HEK293 (cell line): Measurements from ENCODE around the gene C2CD4A.

Source experiments
- GFI1B ChIP-seq: fragments of 450-650 bp; formaldehyde crosslinking; IDR thresholded peaks from 2 replicates; pipeline ENCODE4 v1.5.1; 2016; ENCODE audit warnings: missing biosample characterization, missing genetic modification characterization
- HOXA7 ChIP-seq: sonication (generic); formaldehyde crosslinking; IDR thresholded peaks from 2 replicates; pipeline ENCODE4 v1.8.1; 2022; ENCODE audit warnings: missing genetic modification reagents, borderline replicate concordance
- INSM2 ChIP-seq: fragments of 450-650 bp; formaldehyde crosslinking; IDR thresholded peaks from 2 replicates; pipeline ENCODE4 v1.5.1; 2016; ENCODE audit warnings: missing biosample characterization, missing genetic modification characterization
- SALL2 ChIP-seq: fragments of 450-650 bp; formaldehyde crosslinking; IDR thresholded peaks from 2 replicates; pipeline ENCODE4 v1.5.0; 2017; ENCODE audit warnings: missing biosample characterization, mild to moderate bottlenecking, missing genetic modification characterization, borderline replicate concordance
- SETDB1 ChIP-seq: IDR thresholded peaks from one replicate; pipeline ENCODE4 v1.6.1; 2017; ENCODE audit warnings: mild to moderate bottlenecking, low read length, moderate library complexity, mixed read lengths; ENCODE audit not compliant: insufficient read length
- YY1 ChIP-seq: fragments of 450-650 bp; formaldehyde crosslinking; IDR thresholded peaks from 2 replicates; pipeline ENCODE4 v1.5.1; 2018; ENCODE audit warnings: missing biosample characterization, missing genetic modification characterization
- ZBTB26 ChIP-seq: fragments of 450-650 bp; formaldehyde crosslinking; optimal IDR thresholded peaks from 2 replicates; pipeline ENCODE3; 2016; ENCODE audit warnings: missing biosample characterization, mild to moderate bottlenecking, missing genetic modification characterization
- ZBTB44 ChIP-seq: fragments of 450-650 bp; IDR thresholded peaks from 2 replicates; pipeline ENCODE4 v1.5.1; 2018; ENCODE audit warnings: missing biosample characterization, mild to moderate bottlenecking, missing genetic modification characterization
- ZBTB48 ChIP-seq: fragments of 450-650 bp; formaldehyde crosslinking; IDR thresholded peaks from 2 replicates; pipeline ENCODE4 v1.5.1; 2016; ENCODE audit warnings: missing biosample characterization, missing genetic modification characterization
- ZBTB8A ChIP-seq: fragments of 450-650 bp; formaldehyde crosslinking; IDR thresholded peaks from 2 replicates; pipeline ENCODE4 v1.5.1; 2016; ENCODE audit warnings: missing biosample characterization, missing genetic modification characterization
- ZNF112 ChIP-seq: fragments of 450-650 bp; formaldehyde crosslinking; IDR thresholded peaks from 2 replicates; pipeline ENCODE4 v1.5.0; 2017; ENCODE audit warnings: missing biosample characterization, missing genetic modification characterization
- ZNF121 ChIP-seq: fragments of 450-650 bp; formaldehyde crosslinking; IDR thresholded peaks from 2 replicates; pipeline ENCODE4 v1.5.1; 2016; ENCODE audit warnings: missing biosample characterization, missing genetic modification characterization
- ZNF155 ChIP-seq: fragments of 450-650 bp; formaldehyde crosslinking; IDR thresholded peaks from 2 replicates; pipeline ENCODE4 v1.5.1; 2016; ENCODE audit warnings: missing biosample characterization, missing genetic modification characterization
- ZNF169 ChIP-seq: fragments of 450-650 bp; formaldehyde crosslinking; IDR thresholded peaks from 2 replicates; pipeline ENCODE4 v1.5.1; 2016; ENCODE audit warnings: missing biosample characterization, missing genetic modification characterization
- ZNF211 ChIP-seq: fragments of 450-650 bp; formaldehyde crosslinking; IDR thresholded peaks from 2 replicates; pipeline ENCODE4 v1.5.1; 2016; ENCODE audit warnings: low read depth, missing biosample characterization, missing genetic modification characterization
- ZNF221 ChIP-seq: fragments of 450-650 bp; formaldehyde crosslinking; IDR thresholded peaks from 2 replicates; pipeline ENCODE4 v1.5.1; 2017; ENCODE audit warnings: missing biosample characterization, missing genetic modification characterization, borderline replicate concordance
- ZNF239 ChIP-seq: fragments of 450-650 bp; formaldehyde crosslinking; IDR thresholded peaks from 2 replicates; pipeline ENCODE4 v1.5.1; 2016; ENCODE audit warnings: missing biosample characterization, missing genetic modification characterization
- ZNF26 ChIP-seq: fragments of 450-650 bp; formaldehyde crosslinking; IDR thresholded peaks from 2 replicates; pipeline ENCODE4 v1.5.1; 2016; ENCODE audit warnings: missing biosample characterization, missing genetic modification characterization
- ZNF266 ChIP-seq: fragments of 450-650 bp; formaldehyde crosslinking; IDR thresholded peaks from 2 replicates; pipeline ENCODE4 v1.5.1; 2016; ENCODE audit warnings: missing biosample characterization, missing genetic modification characterization, low read depth
- ZNF292 ChIP-seq: fragments of 450-650 bp; formaldehyde crosslinking; IDR thresholded peaks from 2 replicates; pipeline ENCODE4 v1.5.1; 2016; ENCODE audit warnings: low read depth, missing biosample characterization, missing genetic modification characterization, borderline replicate concordance
- ZNF311 ChIP-seq: fragments of 450-650 bp; formaldehyde crosslinking; IDR thresholded peaks from 2 replicates; pipeline ENCODE4 v1.5.1; 2017; ENCODE audit warnings: missing biosample characterization, missing genetic modification characterization, borderline replicate concordance
- ZNF514 ChIP-seq: fragments of 450-650 bp; formaldehyde crosslinking; IDR thresholded peaks from 2 replicates; pipeline ENCODE4 v1.5.1; 2016; ENCODE audit warnings: missing biosample characterization, missing genetic modification characterization
- ZNF521 ChIP-seq: fragments of 450-650 bp; formaldehyde crosslinking; IDR thresholded peaks from 2 replicates; pipeline ENCODE4 v1.5.1; 2017; ENCODE audit warnings: missing biosample characterization, mild to moderate bottlenecking, missing genetic modification characterization
- ZNF544 ChIP-seq: fragments of 450-650 bp; formaldehyde crosslinking; IDR thresholded peaks from 2 replicates; pipeline ENCODE4 v1.5.0; 2017; ENCODE audit warnings: missing biosample characterization, missing genetic modification characterization
- ZNF558 ChIP-seq: fragments of 450-650 bp; formaldehyde crosslinking; IDR thresholded peaks from 2 replicates; pipeline ENCODE4 v1.5.1; 2016; ENCODE audit warnings: missing biosample characterization, missing genetic modification characterization
- ZNF571 ChIP-seq: fragments of 450-650 bp; formaldehyde crosslinking; IDR thresholded peaks from 2 replicates; pipeline ENCODE4 v1.5.0; 2017; ENCODE audit warnings: missing biosample characterization, missing genetic modification characterization
- ZNF629 ChIP-seq: fragments of 450-650 bp; formaldehyde crosslinking; IDR thresholded peaks from 2 replicates; pipeline ENCODE4 v1.5.1; 2017; ENCODE audit warnings: missing biosample characterization, missing genetic modification characterization
- ZNF654 ChIP-seq: fragments of 450-650 bp; formaldehyde crosslinking; IDR thresholded peaks from 2 replicates; pipeline ENCODE4 v1.5.1; 2016; ENCODE audit warnings: low read depth, missing biosample characterization, missing genetic modification characterization
- ZNF692 ChIP-seq: fragments of 450-650 bp; formaldehyde crosslinking; IDR thresholded peaks from 2 replicates; pipeline ENCODE4 v1.5.1; 2016; ENCODE audit warnings: missing biosample characterization, missing genetic modification characterization
- ZNF701 ChIP-seq: fragments of 450-650 bp; formaldehyde crosslinking; IDR thresholded peaks from 2 replicates; pipeline ENCODE4 v1.5.1; 2016; ENCODE audit warnings: missing biosample characterization, missing genetic modification characterization
- ZNF76 ChIP-seq: fragments of 450-650 bp; formaldehyde crosslinking; IDR thresholded peaks from 2 replicates; pipeline ENCODE4; 2016; ENCODE audit warnings: low read depth, missing biosample characterization, missing genetic modification characterization, borderline replicate concordance
- ZNF776 ChIP-seq: fragments of 450-650 bp; formaldehyde crosslinking; IDR thresholded peaks from 2 replicates; pipeline ENCODE4 v1.5.0; 2017; ENCODE audit warnings: missing biosample characterization, missing genetic modification characterization, borderline replicate concordance
- ZNF830 ChIP-seq: fragments of 450-650 bp; IDR thresholded peaks from 2 replicates; pipeline ENCODE4 v1.5.0; 2018; ENCODE audit warnings: missing biosample characterization, missing genetic modification characterization, low read depth, mild to moderate bottlenecking, moderate library complexity
- ZSCAN16 ChIP-seq: fragments of 450-650 bp; formaldehyde crosslinking; IDR thresholded peaks from 2 replicates; pipeline ENCODE4 v1.5.1; 2016; ENCODE audit warnings: missing biosample characterization, missing genetic modification characterization
- ZXDB ChIP-seq: fragments of 450-650 bp; formaldehyde crosslinking; IDR thresholded peaks from 2 replicates; pipeline ENCODE4 v1.5.1; 2016; ENCODE audit warnings: missing biosample characterization, missing genetic modification characterization

C2CD4A gene

GRCh38 chr15:62066663-62067447 lies at the start of gene C2CD4A (continued):
- TF ChIP-seq ZNF654 (tag by site-specific recombination) = no peak
- no peak for TF ChIP-seq ZNF544 (tag by site-specific recombination)
- TF ChIP-seq ZBTB26 (tag by site-specific recombination) = no peak
- no peak for TF ChIP-seq ZNF571
- TF ChIP-seq ZNF292 = no peak
- TF ChIP-seq ZNF155 (tag by site-specific recombination) = no peak
- peak; percentile 57 for TF ChIP-seq ZBTB8A (tag by site-specific recombination)
- TF ChIP-seq ZNF311 = no peak
- TF ChIP-seq ZNF701 = no peak
- no peak for TF ChIP-seq ZNF112 (tag by site-specific recombination)
- no peak for TF ChIP-seq ZNF26 (tag by site-specific recombination)
- TF ChIP-seq ZNF776 = no peak
- TF ChIP-seq ZNF629 (tag by site-specific recombination) = 0 out of 2 replicates have a peak, but pooled peaks have one; percentile 17
- no peak for TF ChIP-seq INSM2 (tag by site-specific recombination)
- TF ChIP-seq GFI1B = no peak
- no peak for TF ChIP-seq ZNF266 (tag by site-specific recombination)
- no peak for TF ChIP-seq ZNF521 (tag by site-specific recombination)
- no peak for TF ChIP-seq ZBTB48
- TF ChIP-seq ZNF558 (tag by site-specific recombination) = no peak
- no peak for TF ChIP-seq ZNF169
- TF ChIP-seq ZNF830 (tag by site-specific recombination) = no peak
- no peak for TF ChIP-seq HOXA7 (CRISPR knock-in tag)
- TF ChIP-seq ZNF221 (tag by site-specific recombination) = no peak
- no peak for TF ChIP-seq YY1 (tag by site-specific recombination)
- TF ChIP-seq ZNF211 (tag by site-specific recombination) = no peak
- TF ChIP-seq ZNF239 = no peak
- TF ChIP-seq SALL2 (tag by site-specific recombination) = no peak
- TF ChIP-seq ZNF76 = no peak
- no peak for TF ChIP-seq ZNF514 (tag by site-specific recombination)
- TF ChIP-seq ZSCAN16 (tag by site-specific recombination) = no peak
- TF ChIP-seq SETDB1 = no peak
- peak; percentile 56; the same call in 1 of the 2 replicates for TF ChIP-seq ZXDB (tag by site-specific recombination)
- TF ChIP-seq ZNF692 (tag by site-specific recombination) = 0 out of 2 replicates have a peak, but pooled peaks have one; percentile 18
- TF ChIP-seq ZBTB44 (tag by site-specific recombination) = no peak
- TF ChIP-seq ZNF121 (tag by site-specific recombination) = no peak
